Loucy (cell line): Measurements from ENCODE around the gene PILRB.

Experiments used
- EZH2phosphoT487 ChIP-seq: fragments of 200-600 bp; IDR thresholded peaks from 2 replicates; pipeline ENCODE4 v1.6.1; 2018; ENCODE audit warnings: antibody characterized with exemption, mild to moderate bottlenecking, moderate library complexity, borderline replicate concordance
- TF ChIP-seq, protein P1 (sequence below): fragments of 200-600 bp; sonication (generic); conservative IDR thresholded peaks from 2 replicates; pipeline ENCODE4 v1.5.1; 2014; ENCODE audit warnings: mild to moderate bottlenecking, antibody characterized with exemption, low read length

DNA sequence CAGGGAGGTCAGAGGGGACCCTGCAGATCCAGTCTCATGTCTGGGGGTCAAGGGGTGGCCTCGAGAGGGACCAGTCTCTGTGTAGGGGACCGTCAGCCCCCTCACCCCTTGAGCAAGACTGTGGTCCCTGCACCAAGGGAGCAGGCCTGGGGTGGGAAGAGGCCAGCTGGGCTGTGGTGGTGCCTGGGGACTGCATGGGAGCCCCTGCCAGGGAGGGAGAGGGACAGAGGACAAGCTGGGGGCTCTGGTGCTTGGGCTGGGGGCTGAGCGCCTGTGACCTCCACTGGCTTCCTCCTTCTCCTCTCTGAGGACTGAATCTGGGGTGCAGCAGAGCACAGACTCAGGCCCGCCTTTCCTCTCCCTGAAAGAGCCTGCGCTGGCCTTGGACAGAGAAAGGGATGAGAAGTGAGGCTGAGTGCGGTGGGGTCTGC lies 771 bp upstream of the PILRB start:
- TF ChIP-seq, protein P1, sequence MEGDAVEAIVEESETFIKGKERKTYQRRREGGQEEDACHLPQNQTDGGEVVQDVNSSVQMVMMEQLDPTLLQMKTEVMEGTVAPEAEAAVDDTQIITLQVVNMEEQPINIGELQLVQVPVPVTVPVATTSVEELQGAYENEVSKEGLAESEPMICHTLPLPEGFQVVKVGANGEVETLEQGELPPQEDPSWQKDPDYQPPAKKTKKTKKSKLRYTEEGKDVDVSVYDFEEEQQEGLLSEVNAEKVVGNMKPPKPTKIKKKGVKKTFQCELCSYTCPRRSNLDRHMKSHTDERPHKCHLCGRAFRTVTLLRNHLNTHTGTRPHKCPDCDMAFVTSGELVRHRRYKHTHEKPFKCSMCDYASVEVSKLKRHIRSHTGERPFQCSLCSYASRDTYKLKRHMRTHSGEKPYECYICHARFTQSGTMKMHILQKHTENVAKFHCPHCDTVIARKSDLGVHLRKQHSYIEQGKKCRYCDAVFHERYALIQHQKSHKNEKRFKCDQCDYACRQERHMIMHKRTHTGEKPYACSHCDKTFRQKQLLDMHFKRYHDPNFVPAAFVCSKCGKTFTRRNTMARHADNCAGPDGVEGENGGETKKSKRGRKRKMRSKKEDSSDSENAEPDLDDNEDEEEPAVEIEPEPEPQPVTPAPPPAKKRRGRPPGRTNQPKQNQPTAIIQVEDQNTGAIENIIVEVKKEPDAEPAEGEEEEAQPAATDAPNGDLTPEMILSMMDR = no peak
- TF ChIP-seq EZH2phosphoT487 = no peak
